Neural progenitor cell (in vitro differentiated cells): Measurements from ENCODE around the gene NTRK1.

Experiments used
- EZH2 ChIP-seq: fragments of 200-600 bp; sonication (generic); IDR thresholded peaks from 2 replicates; pipeline ENCODE4 v1.6.1; 2017; ENCODE audit warnings: antibody characterized with exemption, mild to moderate bottlenecking, moderate library complexity
- TF ChIP-seq, protein P1 (sequence below): fragments of 200-600 bp; sonication (generic); IDR thresholded peaks from 2 replicates; pipeline ENCODE4 v1.5.1; 2017; ENCODE audit warnings: antibody characterized with exemption, mild to moderate bottlenecking

DNA sequence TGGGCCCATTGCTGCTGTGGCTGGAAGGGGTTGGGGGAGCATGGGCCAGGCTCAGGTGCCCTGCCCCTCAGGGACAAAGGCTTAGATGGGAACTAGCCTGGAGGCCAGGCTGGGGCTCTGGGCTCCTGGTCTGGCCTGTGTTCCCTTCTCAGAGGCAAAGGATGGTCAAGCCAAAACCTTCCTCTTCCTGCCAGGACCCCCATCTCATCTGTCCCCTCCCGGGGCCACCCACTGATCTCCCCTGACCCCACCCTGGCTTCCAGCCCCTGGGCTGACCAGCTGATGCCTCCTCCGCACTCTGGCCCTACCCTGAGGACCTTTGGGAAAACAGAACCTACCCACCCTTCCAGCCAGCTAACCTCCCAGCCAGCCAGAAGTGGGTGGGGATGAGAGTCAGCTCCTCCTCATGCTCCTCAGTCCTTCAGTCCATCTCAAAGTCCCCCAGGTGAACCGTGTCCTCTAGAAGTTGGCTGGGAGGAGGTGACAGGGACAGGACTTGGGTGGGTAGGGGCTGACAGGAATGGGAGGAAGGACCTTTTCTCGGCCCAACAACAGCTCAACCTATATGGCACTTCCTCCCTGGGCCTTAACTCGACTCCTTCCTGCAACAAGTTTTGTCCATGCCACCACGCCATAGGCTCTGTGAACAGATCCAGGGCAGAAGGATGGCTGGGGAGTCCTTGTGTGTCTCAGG is 40.4 kb downstream of the NTRK1 start:
- no peak for TF ChIP-seq EZH2
- TF ChIP-seq, protein P1, sequence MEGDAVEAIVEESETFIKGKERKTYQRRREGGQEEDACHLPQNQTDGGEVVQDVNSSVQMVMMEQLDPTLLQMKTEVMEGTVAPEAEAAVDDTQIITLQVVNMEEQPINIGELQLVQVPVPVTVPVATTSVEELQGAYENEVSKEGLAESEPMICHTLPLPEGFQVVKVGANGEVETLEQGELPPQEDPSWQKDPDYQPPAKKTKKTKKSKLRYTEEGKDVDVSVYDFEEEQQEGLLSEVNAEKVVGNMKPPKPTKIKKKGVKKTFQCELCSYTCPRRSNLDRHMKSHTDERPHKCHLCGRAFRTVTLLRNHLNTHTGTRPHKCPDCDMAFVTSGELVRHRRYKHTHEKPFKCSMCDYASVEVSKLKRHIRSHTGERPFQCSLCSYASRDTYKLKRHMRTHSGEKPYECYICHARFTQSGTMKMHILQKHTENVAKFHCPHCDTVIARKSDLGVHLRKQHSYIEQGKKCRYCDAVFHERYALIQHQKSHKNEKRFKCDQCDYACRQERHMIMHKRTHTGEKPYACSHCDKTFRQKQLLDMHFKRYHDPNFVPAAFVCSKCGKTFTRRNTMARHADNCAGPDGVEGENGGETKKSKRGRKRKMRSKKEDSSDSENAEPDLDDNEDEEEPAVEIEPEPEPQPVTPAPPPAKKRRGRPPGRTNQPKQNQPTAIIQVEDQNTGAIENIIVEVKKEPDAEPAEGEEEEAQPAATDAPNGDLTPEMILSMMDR, result no peak
